Stimulated activated naive CD4-positive, alpha-beta T cell (primary cell): ENCODE results near the gene NSD2.

ENCODE experiments used
- DNase-seq, 6 experiments: peaks; one replicate each; lab custom pipeline; 2025; lab: John Stamatoyannopoulos, UW

NSD2 gene

DNA sequence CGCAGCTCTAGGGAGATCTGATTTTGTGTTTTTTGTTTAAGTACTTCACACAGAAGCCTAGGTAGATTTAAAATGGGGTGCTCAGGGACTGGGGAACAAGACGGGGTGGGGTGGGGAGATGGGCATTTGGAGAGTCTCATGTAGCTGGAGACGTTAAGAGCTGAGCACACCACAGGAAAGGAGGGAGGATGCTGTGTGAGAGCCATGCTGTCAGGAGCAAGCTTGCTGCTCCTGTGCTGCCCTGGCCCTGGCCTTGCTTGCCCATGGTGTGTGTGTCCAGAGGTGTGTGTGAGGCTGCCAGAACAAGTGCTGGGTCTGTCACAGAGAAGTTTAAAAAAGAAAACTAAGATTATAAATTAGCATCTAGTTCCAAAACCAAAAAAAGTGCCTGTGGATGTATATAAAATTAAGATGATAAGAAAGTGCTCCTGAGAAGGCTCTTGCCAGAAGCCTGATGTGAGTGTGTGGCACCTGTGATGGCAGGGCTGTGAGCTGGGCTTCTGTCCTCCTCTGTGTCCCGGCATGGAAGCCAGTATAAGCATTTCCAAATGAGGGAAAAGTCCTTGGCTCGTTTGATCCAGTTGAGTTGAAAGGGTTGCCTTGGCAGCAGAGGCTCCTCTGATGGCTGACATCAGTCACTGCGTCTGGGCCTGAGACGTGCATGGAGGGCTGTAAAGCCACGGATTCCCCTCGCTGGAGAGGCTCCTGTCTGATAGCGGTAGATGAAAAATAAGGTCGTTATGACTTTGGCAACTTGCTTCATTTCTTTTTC is 74.1 kb downstream of the NSD2 start:
- DNase-seq = no peak

DNA sequence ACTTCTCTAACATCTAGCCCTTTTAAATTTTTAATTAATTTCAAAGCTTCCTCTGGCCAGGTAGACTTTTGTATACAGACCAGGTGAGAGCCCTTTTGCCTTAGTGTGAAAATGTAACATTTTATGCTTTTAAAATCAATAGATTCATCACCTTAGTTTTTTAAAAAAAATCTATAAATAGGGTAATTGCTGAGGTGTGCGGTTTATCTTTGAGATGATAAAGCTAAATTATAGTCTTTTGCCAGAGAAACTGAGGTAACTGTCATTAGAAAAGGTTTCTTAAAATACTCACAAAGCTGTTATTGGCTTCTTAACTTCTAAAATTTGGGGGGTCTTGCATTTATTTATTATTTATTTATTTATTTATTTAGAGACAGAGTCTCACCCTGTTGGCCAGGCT is 74.7 kb downstream of the NSD2 start:
- DNase-seq = no peak

DNA sequence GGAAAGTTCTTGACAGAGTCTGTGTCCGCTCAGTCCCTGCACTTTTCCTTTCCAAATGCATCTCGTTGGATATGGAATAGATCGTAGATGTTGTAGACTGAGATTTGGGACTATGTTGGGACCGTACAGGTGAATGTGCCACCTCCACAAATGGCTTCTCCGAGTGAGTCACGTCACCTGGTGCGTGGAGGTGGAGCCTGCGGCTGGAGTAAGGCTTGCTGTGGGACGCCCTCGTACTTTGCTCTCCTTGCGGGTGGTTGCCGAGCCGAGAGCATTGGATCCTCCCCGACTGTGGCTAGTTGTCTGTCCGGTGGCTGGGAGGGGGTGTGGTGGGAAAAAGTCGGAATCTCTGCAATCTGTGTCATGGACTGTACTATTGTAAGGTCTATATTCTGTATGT is 77.0 kb downstream of the NSD2 start:
- DNase-seq = no peak

DNA sequence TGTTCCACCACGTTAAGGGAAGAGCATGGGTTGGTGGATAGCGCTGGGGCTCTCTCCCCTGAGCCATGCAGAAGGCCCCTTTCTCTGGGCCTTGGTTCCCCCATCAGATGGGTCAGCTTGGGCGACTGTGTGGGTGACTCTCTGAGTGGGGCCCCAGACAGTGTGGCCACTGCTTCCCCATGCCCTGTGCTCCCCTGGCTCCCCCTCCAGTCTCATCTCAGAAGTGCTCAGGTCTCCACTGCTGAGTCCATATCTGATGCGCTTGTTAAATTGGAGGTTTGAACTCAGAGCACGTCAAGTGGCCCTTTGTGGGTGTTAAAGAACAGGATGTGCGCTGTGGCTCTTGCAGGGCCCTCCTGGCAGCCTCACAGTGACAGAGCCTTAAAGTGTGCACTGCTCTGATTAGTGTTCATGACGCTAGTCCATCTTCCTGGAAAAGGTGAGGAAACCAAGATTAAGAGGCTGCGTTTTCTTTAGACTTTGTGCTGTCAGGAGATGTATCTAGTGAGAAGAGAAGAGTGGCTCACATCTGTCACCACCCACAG is 77.8 kb downstream of the NSD2 start:
- DNase-seq = no peak

DNA sequence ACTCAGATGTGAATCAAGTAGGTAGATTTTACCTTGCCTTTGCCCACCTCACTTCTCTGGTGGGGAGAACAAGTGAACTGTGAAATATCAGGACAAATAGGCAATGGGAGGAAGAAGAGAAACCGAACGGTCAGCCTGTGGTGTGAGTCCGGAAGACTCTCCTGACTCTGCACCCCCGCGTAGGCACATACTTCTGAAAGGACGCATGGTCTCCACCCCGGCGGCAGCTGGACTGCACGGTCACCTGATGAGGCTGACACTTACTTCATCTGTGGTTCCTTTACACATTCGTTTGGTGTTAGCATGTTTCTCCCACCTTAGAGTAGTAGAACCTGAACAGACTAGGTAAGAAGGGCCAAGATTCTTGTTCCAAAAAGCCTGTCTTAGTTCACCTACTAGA is 79.2 kb downstream of the NSD2 start:
- no peak for DNase-seq

DNA sequence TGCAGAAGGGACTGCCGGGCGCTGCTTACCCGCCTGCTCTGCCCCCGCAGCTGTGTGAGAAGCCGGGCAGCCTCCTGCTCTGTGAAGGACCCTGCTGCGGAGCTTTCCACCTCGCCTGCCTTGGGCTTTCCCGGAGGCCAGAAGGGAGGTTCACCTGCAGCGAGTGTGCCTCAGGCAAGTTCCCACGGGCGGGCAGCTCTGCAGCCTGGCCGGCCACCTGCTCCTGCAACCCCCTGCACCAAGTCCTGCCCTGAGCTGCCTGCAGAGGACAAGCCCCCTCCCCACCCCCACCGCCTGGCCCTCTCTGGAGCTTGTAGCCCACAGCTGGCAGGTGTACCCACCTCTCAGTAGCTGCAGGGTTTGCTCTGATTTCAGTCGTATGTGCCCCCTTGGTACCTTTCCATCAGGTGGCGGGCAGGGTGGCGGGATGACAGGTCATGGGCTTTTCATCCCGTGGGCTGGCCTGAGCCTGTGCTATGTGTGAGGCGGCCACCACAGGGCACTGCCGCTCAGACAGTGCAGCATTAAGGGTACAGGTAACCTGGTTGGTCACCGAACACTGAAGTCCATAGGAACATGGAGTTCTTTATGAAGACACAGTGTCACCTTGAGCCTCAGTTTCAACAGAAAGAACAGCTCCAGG is 81.0 kb downstream of the NSD2 start:
- DNase-seq = no peak

DNA sequence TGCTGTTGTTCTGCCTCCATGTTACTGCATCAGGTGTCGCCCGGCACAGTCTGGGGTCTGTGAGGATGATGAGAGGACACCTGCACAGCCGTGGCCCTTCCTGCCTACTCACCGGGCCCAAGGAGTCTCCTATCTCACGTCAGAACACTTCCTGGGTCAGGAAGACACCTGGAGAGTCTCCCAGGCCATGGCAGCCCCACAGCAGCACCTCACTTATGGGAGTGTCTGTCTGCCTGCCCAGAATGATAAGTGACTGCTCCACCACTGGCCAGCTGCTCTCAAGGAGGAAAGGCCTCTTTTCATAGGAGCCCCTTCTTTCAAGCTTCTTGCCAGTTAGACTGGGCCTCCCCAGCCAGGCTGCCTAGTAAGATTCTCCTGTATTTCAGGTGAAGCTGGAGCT is 81.5 kb downstream of the NSD2 start:
- no peak for DNase-seq

DNA sequence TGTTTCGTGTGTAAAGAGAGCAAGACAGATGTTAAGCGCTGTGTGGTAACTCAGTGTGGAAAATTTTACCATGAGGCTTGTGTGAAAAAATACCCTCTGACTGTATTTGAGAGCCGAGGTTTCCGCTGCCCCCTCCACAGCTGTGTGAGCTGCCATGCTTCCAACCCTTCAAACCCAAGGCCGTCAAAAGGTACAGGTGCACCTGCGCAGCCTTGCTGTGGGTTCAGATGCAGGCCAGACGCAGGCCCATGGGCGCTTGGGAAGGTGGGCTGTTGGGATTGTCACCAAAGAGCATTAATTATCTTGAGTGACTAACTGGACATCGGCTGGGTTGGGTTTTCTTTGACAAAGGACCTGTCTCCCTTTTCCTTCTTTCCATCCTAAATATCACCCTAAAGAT is 82.1 kb downstream of the NSD2 start:
- no peak for DNase-seq

DNA sequence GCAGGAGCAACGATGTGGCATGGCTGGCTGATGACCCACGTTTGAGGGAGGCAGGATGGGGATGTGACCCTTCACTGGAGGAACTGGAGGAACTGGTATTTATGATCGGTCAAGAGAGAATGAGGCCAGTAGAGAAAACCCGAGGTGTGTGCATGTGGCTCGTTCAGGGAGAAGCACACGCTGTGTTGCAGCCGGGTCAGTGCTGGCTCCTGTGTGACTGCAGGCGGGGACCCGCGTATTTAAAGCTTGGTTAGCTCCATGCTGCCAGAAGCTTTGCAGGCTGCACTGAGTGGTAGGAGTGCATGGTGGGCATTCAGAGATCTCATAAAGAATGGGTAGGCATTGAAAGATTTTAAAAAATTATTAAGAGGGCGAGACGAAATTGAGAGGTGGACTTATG is 85.4 kb downstream of the NSD2 start:
- no peak for DNase-seq

DNA sequence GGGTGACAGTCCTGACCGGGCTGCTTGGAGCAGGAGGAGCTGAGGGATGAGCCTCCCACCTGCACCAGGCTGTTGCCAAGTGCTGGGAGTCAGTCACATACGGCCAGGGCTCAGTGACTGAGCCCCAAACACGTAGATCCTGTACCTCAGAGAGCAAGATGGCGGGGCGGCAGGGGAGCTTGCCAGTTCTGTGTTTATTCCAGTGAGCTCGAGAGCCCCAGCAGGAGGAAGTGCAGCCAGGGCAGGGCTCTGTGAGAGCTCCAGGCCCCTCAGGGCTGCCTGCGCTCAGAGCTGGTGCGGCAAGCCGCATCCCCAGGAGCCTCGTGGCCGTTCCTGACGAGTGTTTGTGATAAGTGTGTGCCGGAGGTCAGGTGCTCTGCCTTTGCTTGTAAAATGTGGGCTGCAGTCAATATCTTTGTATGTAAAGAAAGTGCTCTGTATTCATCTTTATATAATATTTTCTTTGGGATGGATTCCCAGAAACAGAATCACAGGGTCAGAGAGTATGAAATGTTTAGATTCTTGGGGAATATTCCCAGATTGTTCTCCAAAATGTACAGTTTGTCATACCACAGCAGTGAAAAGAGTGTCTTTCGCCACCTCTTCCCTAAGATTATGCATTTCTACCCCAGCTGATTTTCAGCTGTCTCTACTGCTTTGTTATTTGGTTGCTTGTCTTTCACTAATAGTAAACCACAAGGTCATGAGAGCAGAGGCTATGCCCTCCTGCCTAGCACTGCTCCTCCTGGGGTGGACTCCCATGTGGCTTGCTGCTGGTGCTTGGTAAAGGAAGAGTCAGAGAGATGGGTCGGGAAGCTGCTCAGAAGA is 87.3 kb downstream of the NSD2 start:
- no peak for DNase-seq

DNA sequence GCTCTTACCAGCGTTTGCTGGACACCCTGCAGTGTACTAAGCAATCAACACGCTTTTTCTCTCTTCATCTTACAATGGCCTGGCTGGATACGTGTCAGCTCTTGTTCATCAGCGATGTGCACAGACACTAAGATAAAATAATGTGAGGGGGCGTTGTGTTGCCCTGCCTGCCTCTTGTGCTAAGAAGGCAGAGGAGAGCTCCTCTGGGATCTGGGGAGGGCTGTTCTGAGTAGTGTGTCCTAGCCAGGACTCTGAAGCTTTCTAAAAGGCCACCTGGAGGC is 87.9 kb downstream of the NSD2 start:
- no peak for DNase-seq

DNA sequence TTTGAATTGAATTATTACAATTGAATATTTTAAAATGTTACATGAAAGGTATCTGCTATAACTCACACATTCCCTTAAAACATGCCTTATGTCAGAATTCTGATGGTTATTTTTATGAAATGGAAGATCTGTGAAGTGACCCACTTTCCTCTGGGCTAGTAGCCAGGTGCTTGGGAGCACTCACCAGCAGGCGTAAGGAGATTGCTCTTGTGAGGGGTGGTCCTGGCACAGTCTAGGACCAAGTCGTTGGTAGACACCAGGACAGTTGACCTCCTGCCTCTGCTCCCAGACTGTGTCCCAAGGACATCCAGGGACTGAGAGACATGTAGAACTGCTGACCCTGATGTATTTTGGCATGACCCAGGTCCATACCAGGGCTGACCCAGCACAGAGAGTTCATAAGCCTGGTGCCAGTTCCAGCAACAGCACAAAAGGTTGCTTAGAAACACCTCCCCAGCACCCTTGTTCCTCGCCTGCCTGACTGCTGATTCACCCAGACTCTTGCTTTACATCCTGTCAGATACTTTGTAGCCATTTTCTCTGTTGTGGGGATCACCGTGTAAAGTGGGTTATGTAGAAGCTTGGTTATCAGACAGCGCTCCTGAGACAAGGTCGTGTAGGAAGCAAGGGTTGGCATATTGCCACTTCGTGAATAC is 89.1 kb downstream of the NSD2 start:
- no peak for DNase-seq

DNA sequence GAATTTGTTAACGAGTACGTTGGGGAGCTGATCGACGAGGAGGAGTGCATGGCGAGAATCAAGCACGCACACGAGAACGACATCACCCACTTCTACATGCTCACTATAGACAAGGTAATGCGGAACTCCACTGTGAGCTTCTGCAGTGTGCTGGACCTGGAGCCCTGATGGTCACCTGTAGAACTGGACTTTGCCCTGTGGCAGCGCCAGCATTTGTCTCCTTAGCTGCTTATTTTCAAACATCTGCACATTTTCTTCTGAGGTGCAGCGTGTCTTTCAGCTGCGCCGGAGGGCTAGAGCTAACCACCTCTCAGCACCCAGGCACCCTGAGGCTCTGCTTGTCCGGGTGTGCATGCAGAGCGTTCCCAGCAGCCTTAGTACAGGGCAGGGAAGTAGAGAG is 89.8 kb downstream of the NSD2 start:
- DNase-seq = no peak

DNA sequence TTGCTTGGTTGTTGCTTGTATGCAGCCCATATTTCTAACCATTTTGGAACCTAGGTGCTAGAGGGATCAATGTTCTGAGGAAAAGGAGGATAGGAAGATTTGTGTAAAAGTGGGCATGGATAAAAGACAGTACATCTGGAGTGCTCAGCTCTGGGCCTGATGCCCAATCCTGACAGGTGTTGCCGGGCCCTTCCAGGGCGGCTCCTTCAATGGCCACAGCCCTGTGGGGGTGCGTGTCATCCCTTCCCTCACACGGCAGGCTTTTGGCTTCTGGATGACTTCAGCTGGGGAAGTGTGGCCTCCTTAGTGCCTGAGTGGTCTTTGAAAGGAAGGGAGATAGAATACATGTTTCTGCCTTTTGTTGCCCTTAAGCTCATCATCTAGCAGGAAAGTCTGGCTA is 90.4 kb downstream of the NSD2 start:
- DNase-seq = no peak

DNA sequence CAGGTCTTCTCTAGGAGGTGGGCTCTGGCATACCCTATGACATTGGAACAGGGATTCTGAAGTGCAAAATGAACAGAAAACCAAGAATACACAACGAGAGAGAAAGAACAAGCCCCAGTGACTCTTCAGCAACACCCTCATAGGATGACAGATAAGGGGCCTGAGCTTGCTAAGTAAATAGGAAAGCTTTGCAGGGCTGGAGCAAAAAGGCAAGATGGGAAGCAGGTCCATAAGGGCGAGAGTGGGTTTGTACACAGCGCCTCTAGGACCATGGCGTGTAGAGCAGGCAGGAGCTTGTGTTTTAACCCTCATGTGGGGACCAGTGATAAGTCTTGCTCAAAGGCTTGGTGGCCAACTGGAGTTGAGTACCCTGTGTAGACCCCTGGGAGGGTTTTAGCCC is 91.8 kb downstream of the NSD2 start:
- DNase-seq = no peak

DNA sequence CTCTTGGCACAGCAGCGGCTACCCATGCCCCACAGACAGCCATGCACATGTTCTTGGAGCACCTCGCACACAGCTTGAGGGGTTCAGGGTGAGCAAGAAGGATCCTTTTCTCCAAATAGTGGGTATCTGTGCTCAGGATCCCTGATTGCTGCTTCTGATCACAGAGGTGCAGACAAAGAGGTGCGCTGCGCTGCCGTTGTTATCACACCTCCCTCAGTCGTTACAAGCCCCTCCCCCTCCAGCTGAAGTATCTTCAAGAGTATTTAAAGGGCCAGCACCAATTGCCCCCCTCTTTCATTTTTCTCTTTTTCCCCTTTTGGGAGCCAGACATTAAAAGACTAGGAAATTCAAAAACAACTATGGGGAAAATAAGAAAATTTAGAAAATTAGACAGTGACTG is 93.2 kb downstream of the NSD2 start:
- no peak for DNase-seq

DNA sequence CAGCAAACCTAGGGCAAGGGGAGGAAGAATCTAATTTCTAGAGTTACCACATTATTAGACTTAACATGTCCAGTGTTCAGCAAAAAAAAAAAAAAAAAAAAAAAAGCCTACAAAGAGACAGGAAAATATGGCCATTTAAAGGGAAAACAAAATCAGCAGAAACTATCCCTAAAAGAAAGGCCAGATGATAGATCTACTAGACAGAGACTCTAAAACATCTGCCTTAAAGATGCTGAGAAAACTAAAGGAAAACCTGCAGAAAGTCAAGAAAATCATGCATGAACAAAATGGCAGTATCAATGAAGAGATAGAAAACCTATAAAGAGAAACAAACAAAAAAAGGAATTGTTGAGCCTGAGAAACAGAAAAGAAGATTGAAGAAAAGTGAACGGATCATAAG is 93.8 kb downstream of the NSD2 start:
- DNase-seq = no peak

DNA sequence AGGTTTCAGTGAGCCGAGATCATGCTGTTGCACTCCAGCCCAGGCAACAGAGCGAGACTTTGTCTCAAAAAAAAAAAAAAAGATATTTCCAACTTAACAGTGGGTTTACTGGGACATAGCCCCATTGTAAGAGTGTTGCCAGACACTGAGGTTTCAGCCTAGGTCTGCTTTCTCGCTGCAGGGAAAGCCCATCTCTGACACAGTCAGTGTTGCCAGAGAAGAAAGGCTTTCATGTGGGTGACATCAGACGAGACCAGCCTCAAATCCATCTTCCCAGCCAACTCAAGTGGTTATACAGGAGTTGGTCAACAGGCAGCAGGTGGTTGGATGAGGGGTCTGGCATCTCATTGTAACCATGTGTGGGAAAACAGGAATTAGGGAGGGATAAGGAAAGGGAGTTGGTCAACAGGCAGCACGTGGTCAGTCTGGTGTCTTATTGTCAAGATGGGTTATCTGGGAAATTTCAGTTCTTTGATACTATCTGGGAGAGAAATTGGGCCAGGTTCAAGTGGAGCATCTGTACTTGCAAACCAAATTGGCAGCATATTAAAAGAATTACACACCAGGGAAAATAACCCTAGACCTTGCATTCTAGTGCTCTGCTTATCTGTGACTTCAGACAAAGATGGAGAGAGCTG is 96.4 kb downstream of the NSD2 start:
- DNase-seq = no peak

DNA sequence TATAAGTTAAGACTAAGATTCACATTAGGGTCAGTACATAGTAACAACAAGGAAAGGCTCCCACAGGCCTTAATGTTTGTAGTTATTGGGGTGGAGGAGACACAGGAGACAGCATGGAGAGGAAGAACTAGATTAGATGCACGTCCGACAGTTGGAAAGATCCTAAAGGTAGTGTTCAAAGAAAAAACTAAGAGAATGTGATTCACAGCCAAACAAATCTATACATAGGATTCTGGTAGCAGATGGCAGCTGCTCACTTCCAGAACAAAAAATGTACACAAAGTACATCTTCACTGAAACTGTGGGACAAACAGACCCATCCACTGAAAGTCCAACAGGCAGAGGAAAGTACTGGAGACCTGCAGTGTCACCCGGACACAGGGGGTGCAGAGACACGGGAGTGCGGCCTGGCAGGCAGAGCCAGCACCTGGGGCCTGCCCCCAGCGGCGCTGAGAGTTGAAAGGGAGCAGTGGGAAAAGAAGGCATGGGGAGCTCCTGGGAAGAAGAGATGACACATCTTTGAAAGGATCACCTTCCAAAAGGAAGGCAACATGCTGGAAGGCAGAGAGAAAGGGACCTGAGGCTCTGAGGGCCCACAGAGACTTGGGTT is 97.6 kb downstream of the NSD2 start:
- DNase-seq = no peak

DNA sequence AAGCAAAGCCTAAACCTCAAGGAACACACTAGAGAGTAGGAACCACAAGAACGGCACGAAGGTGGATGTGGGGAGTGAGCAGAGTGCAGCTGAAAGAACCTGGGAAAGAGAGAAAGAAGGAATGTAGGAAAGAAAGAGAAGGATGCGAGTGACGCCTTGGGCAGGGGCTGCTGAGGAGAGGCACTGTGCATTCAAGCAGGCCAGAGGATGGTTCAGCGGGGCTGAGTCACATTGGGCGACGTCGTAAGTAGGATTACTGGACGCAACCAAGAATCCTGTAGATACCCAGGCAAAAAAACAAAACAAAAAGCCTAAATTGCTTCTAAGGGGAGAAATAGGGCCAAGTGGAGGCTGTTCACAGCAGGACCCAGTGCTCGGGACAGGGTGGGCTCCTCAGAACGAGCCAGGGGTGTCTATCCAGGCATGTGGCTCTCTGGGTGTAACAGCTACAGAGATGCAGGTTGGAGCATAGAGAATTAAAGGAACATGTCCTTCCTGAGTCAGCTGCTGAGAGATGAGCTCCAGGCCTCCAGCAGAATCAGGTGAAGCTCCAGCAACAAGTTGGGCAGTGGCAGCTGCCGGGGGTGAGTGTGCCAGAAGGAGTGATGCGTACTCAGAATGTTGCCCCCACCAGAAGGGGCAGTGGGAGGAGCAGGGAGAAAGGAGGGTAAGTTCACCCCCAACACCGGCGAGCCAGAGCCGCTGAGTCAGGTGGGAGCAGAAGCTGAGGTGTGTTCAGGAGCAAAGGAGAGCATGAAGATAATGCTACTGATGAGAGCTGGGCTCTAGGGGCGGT is 98.9 kb downstream of the NSD2 start:
- no peak for DNase-seq

DNA sequence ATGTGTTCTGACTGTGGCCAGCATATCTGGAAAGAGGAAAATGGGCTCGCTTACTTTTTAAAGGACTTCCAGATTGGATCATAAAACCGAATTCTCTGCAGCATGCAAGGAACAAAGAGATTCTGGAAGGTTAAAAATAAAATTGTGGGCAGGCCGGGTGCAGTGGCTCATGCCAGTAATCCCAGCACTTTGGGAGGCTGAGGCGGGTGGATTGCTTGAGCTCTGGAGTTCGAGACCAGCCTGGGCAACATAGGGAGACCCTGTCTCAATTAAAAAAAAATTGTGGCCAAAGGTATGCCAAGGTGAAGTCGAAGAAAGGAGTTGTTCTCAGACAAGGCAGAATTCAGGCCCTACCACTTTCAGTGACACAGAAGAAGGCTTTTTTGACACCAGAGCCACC is 99.7 kb downstream of the NSD2 start:
- no peak for DNase-seq
